ENCODE results near the gene AFF1.

- no peak for TF ChIP-seq SIN3A (IDR thresholded peaks at IDR 0.05; ENCODE audit: borderline replicate concordance, insufficient read depth, low read length)
- no peak for TF ChIP-seq TAF1 (IDR thresholded peaks at IDR 0.05; ENCODE audit: borderline replicate concordance, insufficient read depth, low read length)
- TF ChIP-seq POLR2AphosphoS5 (IDR thresholded peaks at IDR 0.05; ENCODE audit: low read depth, low read length), result no peak
- no peak for TF ChIP-seq REST (IDR thresholded peaks at IDR 0.05; ENCODE audit: insufficient read depth in 1 of 2, low read depth in 2 of 2, low read length in 2 of 2)
- TF ChIP-seq FOXP2 (optimal IDR thresholded peaks at IDR 0.05; ENCODE audit: borderline replicate concordance, extremely low read depth, extremely low read length, insufficient read depth), result no peak
Observed at GRCh38 chr4:87071401-87071800, 136.6 kb downstream of the AFF1 start.

Measured in PFSK-1 (cell line).